Measurements from ENCODE around the gene LRRC63. TPM values are rescaled to one million over a fixed set of nuclear protein-coding genes. Genes with fewer than 3 reads are reported as not detected.

Gene LRRC63
- total RNA-seq, 1 experiment from 2014 or later: not detected

GRCh38 chr13:46296115-46296822 lies 84.5 kb downstream of the LRRC63 start:
- peak overlapping the region; percentile 70 for H3K27ac Mint-ChIP-seq (ENCODE audit: unreplicated experiment)
- no TSS peak for BruUV-seq (replicated peaks)
- CTCF ChIA-PET: no interaction called here

GRCh38 chr13:46296921-46297320 lies 85.2 kb downstream of the LRRC63 start:
- no peak for DNase-seq
- H3K27ac Mint-ChIP-seq (ENCODE audit: unreplicated experiment): peak overlapping the region; percentile 70
- peaks cover 20% of the 10 kb centered on the region for H3K9me3 Mint-ChIP-seq (ENCODE audit: unreplicated experiment)
- no peak overlapping the region for H3K4me3 Mint-ChIP-seq (ENCODE audit: unreplicated experiment)
- TF ChIP-seq CTCF (IDR thresholded peaks at IDR 0.05; ENCODE audit: insufficient read depth in 1 of 2, low read depth in 1 of 2, low read length in 1 of 2, severe bottlenecking in 1 of 2, unreplicated experiment in 1 of 2): no peak
- peaks cover 7% of the 10 kb centered on the region for H3K4me1 Mint-ChIP-seq (ENCODE audit: low read depth, unreplicated experiment)
- Histone ChIP-seq H3K36me3 (ENCODE audit: control insufficient read depth, insufficient read depth, low read length) (no peaks in the 10 kb centered on the region), H3K4me3 (ENCODE audit: low read depth, low read length) (no peak overlapping the region), H3K4me1 (peaks cover 8% of the 10 kb centered on the region; the same call in 1 of the 2 replicates), H3K27me3 (replicated peaks; ENCODE audit: control insufficient read depth, insufficient read depth, low read length) (no peaks in the 10 kb centered on the region), H3K9me3 (peaks cover 3% of the 10 kb centered on the region; the same call in 1 of the 2 replicates)
- H3K36me3 Mint-ChIP-seq (ENCODE audit: insufficient read depth, unreplicated experiment): no peaks in the 10 kb centered on the region
- POLR2A ChIA-PET: no interaction called here
- no peaks in the 10 kb centered on the region for H3K27me3 Mint-ChIP-seq (ENCODE audit: insufficient read depth, unreplicated experiment)
- CTCF ChIA-PET: no interaction called here
- BruUV-seq (replicated peaks): no TSS peak
- intact Hi-C loops (cut with micrococcal nuclease; ENCODE audit: unreplicated experiment): no loop called here

More at GRCh38 chr13:46296115-46296822, 84.5 kb downstream of the LRRC63 start:
- Mint-ChIP-seq H3K36me3 (ENCODE audit: insufficient read depth, unreplicated experiment) (no peaks in the 10 kb centered on the region), H3K9me3 (ENCODE audit: unreplicated experiment) (peaks cover 20% of the 10 kb centered on the region), H3K27me3 (ENCODE audit: insufficient read depth, unreplicated experiment) (no peaks in the 10 kb centered on the region), H3K4me1 (ENCODE audit: low read depth, unreplicated experiment) (peaks cover 7% of the 10 kb centered on the region), H3K4me3 (ENCODE audit: unreplicated experiment) (no peak overlapping the region)
- Histone ChIP-seq H3K4me3 (ENCODE audit: low read depth, low read length) (no peak overlapping the region), H3K36me3 (ENCODE audit: control insufficient read depth, insufficient read depth, low read length) (no peaks in the 10 kb centered on the region), H3K27me3 (replicated peaks; ENCODE audit: control insufficient read depth, insufficient read depth, low read length) (no peaks in the 10 kb centered on the region), H3K4me1 (peaks cover 8% of the 10 kb centered on the region; the same call in 1 of the 2 replicates), H3K9me3 (peaks cover 3% of the 10 kb centered on the region; the same call in 1 of the 2 replicates)
- intact Hi-C loops (cut with micrococcal nuclease; ENCODE audit: unreplicated experiment): no loop called here
- POLR2A ChIA-PET: no interaction called here
- no peak for DNase-seq
- TF ChIP-seq CTCF (IDR thresholded peaks at IDR 0.05; ENCODE audit: insufficient read depth in 1 of 2, low read depth in 1 of 2, low read length in 1 of 2, severe bottlenecking in 1 of 2, unreplicated experiment in 1 of 2): no peak

DNA sequence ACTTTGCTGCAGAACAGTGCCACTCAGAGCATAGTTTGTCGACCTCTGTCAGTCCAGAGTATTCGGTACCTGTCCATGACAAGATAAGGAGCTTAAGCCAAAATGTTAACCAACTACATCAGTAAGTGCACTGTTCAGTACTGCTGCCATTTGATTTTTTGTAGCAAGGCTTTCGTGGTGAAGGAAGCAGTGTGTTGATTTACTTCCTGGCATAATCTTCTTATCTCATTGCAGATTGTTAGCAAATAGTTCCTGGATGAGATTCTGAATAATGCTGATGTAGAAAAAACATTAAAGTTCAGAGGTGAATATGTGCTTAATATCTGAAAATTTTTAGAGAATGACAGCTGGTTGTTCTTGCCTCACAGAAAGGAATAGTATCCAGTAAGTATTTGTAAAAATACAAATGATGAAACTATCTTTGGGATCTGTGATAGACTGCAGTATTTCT lies 85.7 kb downstream of the LRRC63 start:
- no peak for TF ChIP-seq CTCF (IDR thresholded peaks at IDR 0.05; ENCODE audit: insufficient read depth in 1 of 2, low read depth in 1 of 2, low read length in 1 of 2, severe bottlenecking in 1 of 2, unreplicated experiment in 1 of 2)
- Mint-ChIP-seq H3K9me3 (ENCODE audit: unreplicated experiment) (peaks cover 20% of the 10 kb centered on the region), H3K4me3 (ENCODE audit: unreplicated experiment) (no peak overlapping the region), H3K27me3 (ENCODE audit: insufficient read depth, unreplicated experiment) (no peaks in the 10 kb centered on the region), H3K27ac (ENCODE audit: unreplicated experiment) (peak overlapping the region; percentile 70), H3K4me1 (ENCODE audit: low read depth, unreplicated experiment) (peaks cover 7% of the 10 kb centered on the region), H3K36me3 (ENCODE audit: insufficient read depth, unreplicated experiment) (no peaks in the 10 kb centered on the region)
- Histone ChIP-seq H3K4me3 (ENCODE audit: low read depth, low read length) (no peak overlapping the region), H3K36me3 (ENCODE audit: control insufficient read depth, insufficient read depth, low read length) (no peaks in the 10 kb centered on the region), H3K4me1 (peaks cover 8% of the 10 kb centered on the region; the same call in 1 of the 2 replicates), H3K27me3 (replicated peaks; ENCODE audit: control insufficient read depth, insufficient read depth, low read length) (no peaks in the 10 kb centered on the region), H3K9me3 (peaks cover 5% of the 10 kb centered on the region; the same call in 1 of the 2 replicates)
- ChIA-PET POLR2A (no interaction called here), CTCF (no interaction called here)
- BruUV-seq (replicated peaks): no TSS peak
- DNase-seq: no peak
- intact Hi-C loops (cut with micrococcal nuclease; ENCODE audit: unreplicated experiment): no loop called here

Data from Caco-2 (cell line).